Prostate gland (tissue), 2 donors: Measurements from ENCODE around the gene ARMC6.

Experiments
- POLR2AphosphoS5 ChIP-seq: sonication (generic); formaldehyde crosslinking; IDR thresholded peaks from one replicate; pipeline ENCODE4 v1.6.1; 2017; ENCODE audit warnings: antibody characterized with exemption
- TF ChIP-seq, protein P1 (sequence below), 4 experiments: fragments of 200-600 bp in 2 of 4; fragments of 450-650 bp in 2 of 4; sonication (generic) in 2 of 4; IDR thresholded peaks; 1 replicate in 3 of 4; 2 replicates in 1 of 4; pipeline ENCODE4 v1.5.1; 2016 to 2019; ENCODE audit warnings: antibody characterized with exemption in 4 of 4, mild to moderate bottlenecking in 2 of 4, moderate library complexity in 2 of 4

DNA sequence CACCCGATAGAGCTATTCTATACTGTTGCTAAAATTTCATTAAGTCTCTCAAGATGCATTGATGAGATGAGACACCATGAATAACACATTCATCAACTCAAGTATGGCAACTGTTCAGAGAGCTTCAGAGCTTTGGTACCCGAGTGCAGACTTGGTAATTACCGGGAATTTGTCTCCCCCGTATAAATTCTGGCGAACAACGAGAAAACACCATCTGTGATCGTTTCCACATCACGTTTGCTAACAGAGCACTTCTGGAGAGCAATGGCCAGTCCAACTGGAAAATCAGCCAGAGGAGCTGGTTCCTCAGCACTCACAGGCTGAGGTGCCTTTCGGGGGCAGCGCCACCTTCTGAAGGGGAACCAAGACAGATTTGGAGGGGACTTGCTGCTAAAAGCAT lies 40.3 kb upstream of the ARMC6 start:
- TF ChIP-seq, protein P1, sequence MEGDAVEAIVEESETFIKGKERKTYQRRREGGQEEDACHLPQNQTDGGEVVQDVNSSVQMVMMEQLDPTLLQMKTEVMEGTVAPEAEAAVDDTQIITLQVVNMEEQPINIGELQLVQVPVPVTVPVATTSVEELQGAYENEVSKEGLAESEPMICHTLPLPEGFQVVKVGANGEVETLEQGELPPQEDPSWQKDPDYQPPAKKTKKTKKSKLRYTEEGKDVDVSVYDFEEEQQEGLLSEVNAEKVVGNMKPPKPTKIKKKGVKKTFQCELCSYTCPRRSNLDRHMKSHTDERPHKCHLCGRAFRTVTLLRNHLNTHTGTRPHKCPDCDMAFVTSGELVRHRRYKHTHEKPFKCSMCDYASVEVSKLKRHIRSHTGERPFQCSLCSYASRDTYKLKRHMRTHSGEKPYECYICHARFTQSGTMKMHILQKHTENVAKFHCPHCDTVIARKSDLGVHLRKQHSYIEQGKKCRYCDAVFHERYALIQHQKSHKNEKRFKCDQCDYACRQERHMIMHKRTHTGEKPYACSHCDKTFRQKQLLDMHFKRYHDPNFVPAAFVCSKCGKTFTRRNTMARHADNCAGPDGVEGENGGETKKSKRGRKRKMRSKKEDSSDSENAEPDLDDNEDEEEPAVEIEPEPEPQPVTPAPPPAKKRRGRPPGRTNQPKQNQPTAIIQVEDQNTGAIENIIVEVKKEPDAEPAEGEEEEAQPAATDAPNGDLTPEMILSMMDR (IDR thresholded peaks at IDR 0.05): no peak
- TF ChIP-seq POLR2AphosphoS5: no peak
